Measurements from ENCODE around the gene MICAL3.

GRCh38 chr22:17970201-17970708 is 54.1 kb downstream of the MICAL3 start:
- TF ChIP-seq CTCF (IDR thresholded peaks at IDR 0.05 in 2 of 3, conservative IDR thresholded peaks at IDR 0.05 in 1 of 3; ENCODE audit: insufficient read depth in 2 of 3, low read depth in 1 of 3, low read length in 3 of 3), result no peak
- TF ChIP-seq ADNP (tag; IDR thresholded peaks at IDR 0.05), result no peak
- no peak for TF ChIP-seq BACH1 (tag; IDR thresholded peaks at IDR 0.05)
- TF ChIP-seq ZNF239 (CRISPR knock-in tag; IDR thresholded peaks at IDR 0.05), result no peak
- no peak for TF ChIP-seq POLR2A (conservative IDR thresholded peaks at IDR 0.05)
- TF ChIP-seq E2F1 (CRISPR knock-in tag; IDR thresholded peaks at IDR 0.05), result no peak

All from K562 (cell line).